BLaER1 (cell line): ENCODE data around the gene CRYBA1.
"Not testable (repeated sequence)": the region's sequence is repeated elsewhere in the genome, so short reads cannot be mapped to it uniquely, and the experiment has no call there.

Experiments
- H3K27ac ChIP-seq: shearing (Covaris generic); formaldehyde crosslinking; 2 replicates; pipeline ENCODE4 v1.8.1; 2022
- H3K27me3 ChIP-seq: shearing (Covaris generic); formaldehyde crosslinking; 2 replicates; pipeline ENCODE4 v1.8.1; 2022
- H3K36me3 ChIP-seq: shearing (Covaris generic); formaldehyde crosslinking; 2 replicates; pipeline ENCODE4 v1.8.1; 2022
- H3K4me1 ChIP-seq: shearing (Covaris generic); formaldehyde crosslinking; 2 replicates; pipeline ENCODE4 v1.8.1; 2022
- H3K4me2 ChIP-seq: shearing (Covaris generic); formaldehyde crosslinking; 2 replicates; pipeline ENCODE4 v1.8.1; 2022
- H3K4me3 ChIP-seq: shearing (Covaris generic); formaldehyde crosslinking; 2 replicates; pipeline ENCODE4 v1.8.1; 2022
- H3K9ac ChIP-seq: shearing (Covaris generic); formaldehyde crosslinking; 2 replicates; pipeline ENCODE4 v1.8.1; 2022
- H3K9me3 ChIP-seq: shearing (Covaris generic); formaldehyde crosslinking; 2 replicates; pipeline ENCODE4 v1.8.1; 2022
- H4K20me1 ChIP-seq: shearing (Covaris generic); formaldehyde crosslinking; 2 replicates; pipeline ENCODE4 v1.8.1; 2022
- Cebpa-rat ChIP-seq: shearing (Covaris generic); IDR thresholded peaks from 2 replicates; pipeline ENCODE4 v1.8.1; 2022

Gene CRYBA1

DNA sequence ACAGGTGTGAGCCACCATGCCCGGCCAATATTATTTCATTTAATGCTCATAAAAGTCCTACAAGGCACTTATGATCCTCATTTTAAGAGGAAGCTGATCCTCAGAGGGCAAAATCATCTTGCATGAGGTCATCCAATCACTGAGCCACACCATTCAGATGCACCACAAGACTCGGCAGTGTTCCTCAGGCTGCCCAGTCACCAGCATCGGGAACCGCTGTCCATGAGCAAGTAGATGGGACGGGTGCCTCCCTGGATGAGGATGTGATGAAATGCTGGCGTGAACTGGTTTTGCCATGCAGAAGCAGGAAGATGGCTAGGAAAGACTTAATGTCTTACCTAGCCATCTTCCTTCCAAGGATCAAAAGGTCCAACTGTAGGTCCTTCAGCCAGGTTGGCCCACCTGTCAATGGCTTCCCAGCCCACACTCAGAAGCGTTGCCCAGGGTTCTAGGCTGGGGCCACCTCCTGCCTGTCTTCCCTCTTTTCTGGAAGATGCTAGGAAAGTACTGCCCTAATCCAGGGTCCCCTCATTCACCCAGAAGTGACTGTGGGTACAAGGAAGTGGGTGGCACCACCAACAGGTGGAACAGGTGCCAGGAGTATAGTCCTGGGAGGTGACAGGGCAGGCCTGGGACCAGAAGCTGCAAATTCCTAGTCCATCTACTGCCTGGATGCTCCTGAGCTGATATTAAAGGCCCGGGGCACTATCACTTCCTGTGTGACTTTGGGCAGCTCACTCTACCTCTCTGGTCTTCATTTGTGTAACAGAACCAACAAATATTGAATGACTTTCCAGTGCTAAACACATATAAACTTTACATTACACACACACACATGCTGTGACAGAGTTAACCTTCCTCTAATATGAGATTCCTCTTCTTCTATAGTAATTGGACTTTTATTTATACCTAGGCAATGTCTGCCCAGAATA lies 32.2 kb upstream of the CRYBA1 start:
- TF ChIP-seq Cebpa-rat = no peak
- Histone ChIP-seq H3K27ac (no peak overlapping the region), H3K9ac (no peak overlapping the region), H3K27me3 (no peaks in the 10 kb centered on the region), H3K4me2 (no peak overlapping the region), H3K36me3 (no peaks in the 10 kb centered on the region), H3K4me1 (0 out of 2 replicates have a peak, but pooled peaks cover 4% of the 10 kb centered on the region), H4K20me1 (no peaks in the 10 kb centered on the region), H3K9me3 (no peaks in the 10 kb centered on the region), H3K4me3 (no peak overlapping the region)

DNA sequence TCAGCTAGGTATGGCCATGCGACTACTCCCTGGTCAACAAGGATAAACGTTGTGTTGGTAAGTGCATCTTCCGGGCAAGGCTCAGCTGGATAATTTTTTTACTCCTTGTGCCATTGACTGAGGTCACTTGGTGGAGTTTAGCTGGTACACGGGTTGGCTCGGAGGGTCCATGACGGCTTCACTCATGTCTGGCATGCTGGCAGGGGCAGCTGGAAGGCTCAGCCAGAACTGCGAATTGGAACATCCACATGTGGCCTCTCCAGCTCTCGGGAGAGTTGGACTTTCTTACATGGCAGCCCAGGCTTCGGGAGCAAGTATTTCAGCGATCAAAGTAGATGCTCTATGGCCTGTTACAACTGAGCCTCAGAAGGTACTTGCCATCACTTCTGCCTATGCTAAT lies 31.5 kb upstream of the CRYBA1 start:
- Histone ChIP-seq H3K9me3 (no peaks in the 10 kb centered on the region), H3K4me1 (peaks cover 9% of the 10 kb centered on the region; the same call in 1 of the 2 replicates), H4K20me1 (no peaks in the 10 kb centered on the region), H3K9ac (no peak overlapping the region), H3K27me3 (no peaks in the 10 kb centered on the region), H3K27ac (no peak overlapping the region), H3K4me3 (no peak overlapping the region), H3K4me2 (no peak overlapping the region), H3K36me3 (no peaks in the 10 kb centered on the region)
- TF ChIP-seq Cebpa-rat = no peak

DNA sequence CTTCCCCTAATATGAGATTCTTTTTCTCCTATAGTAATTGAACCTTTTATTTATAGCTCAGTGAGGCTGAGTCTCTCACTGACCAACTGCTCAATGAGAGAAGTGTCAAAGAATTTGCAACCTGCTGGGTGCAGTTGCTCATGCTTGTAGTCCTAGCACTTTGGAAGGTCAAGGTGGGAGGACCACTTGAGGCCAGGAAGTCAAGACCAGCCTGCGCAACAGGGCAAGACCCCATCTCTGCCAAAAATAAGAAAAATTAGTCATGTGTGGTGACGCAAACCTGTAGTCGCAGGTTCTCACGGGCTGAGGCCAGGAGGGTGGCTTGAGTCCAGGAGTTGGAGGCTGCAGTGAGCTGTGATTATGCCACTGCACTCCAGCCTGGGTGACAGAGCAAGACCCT lies 30.9 kb upstream of the CRYBA1 start:
- no peak overlapping the region for H3K9ac ChIP-seq
- no peak for TF ChIP-seq Cebpa-rat
- H3K27me3 ChIP-seq = no peaks in the 10 kb centered on the region
- H3K4me2 ChIP-seq = no peak overlapping the region
- H3K36me3 ChIP-seq = no peaks in the 10 kb centered on the region
- H3K4me3 ChIP-seq = no peak overlapping the region
- H3K27ac ChIP-seq = no peak overlapping the region
- no peaks in the 10 kb centered on the region for H4K20me1 ChIP-seq
- H3K4me1 ChIP-seq = peaks cover 13% of the 10 kb centered on the region
- H3K9me3 ChIP-seq = no peaks in the 10 kb centered on the region

DNA sequence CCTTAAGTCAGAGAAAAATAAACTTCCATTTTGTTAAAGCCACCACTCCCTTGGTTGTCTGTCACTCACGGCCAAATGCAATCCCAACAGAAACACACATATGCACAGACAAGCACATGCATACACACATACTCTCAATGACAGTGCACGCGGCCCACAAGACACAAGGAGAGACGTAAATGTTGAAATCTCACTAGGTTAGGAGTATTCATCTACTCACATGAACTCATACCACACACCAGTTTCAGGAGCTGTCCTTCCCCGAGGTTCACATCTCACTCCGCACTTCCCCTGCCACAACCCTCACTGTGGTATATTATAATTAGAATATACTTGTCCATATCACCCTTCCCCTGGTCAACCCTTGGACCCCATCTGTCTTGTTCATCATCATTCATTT lies 30.5 kb upstream of the CRYBA1 start:
- Histone ChIP-seq H3K27ac (no peak overlapping the region), H3K27me3 (no peaks in the 10 kb centered on the region), H3K4me2 (no peak overlapping the region), H4K20me1 (no peaks in the 10 kb centered on the region), H3K4me1 (peaks cover 16% of the 10 kb centered on the region), H3K4me3 (no peak overlapping the region), H3K9ac (no peak overlapping the region), H3K36me3 (no peaks in the 10 kb centered on the region), H3K9me3 (no peaks in the 10 kb centered on the region)
- no peak for TF ChIP-seq Cebpa-rat

DNA sequence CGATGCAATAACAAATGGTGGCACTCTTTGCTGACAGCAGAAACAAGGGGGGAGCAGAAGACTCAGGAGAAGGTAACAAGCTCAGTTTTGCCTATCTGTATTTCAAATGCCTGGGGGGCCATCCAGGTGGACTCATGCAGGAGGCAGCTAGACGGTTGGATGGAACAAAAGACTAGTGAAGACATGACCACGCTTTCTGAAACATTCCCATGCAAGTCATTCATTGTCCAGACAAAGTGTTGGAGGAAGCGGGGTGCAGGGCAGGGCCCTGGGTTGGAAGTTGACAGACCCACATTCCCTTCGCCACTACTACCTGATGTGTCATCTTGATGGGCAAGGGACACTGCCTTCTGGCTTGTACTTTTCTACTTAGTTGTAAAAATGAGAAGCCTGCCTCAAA lies 29.8 kb upstream of the CRYBA1 start:
- no peaks in the 10 kb centered on the region for H4K20me1 ChIP-seq
- no peaks in the 10 kb centered on the region for H3K27me3 ChIP-seq
- no peak for TF ChIP-seq Cebpa-rat
- H3K9me3 ChIP-seq = no peaks in the 10 kb centered on the region
- H3K4me1 ChIP-seq = peaks cover 19% of the 10 kb centered on the region
- H3K9ac ChIP-seq = no peak overlapping the region
- H3K4me3 ChIP-seq = no peak overlapping the region
- H3K27ac ChIP-seq = no peak overlapping the region
- H3K36me3 ChIP-seq = no peaks in the 10 kb centered on the region
- no peak overlapping the region for H3K4me2 ChIP-seq

DNA sequence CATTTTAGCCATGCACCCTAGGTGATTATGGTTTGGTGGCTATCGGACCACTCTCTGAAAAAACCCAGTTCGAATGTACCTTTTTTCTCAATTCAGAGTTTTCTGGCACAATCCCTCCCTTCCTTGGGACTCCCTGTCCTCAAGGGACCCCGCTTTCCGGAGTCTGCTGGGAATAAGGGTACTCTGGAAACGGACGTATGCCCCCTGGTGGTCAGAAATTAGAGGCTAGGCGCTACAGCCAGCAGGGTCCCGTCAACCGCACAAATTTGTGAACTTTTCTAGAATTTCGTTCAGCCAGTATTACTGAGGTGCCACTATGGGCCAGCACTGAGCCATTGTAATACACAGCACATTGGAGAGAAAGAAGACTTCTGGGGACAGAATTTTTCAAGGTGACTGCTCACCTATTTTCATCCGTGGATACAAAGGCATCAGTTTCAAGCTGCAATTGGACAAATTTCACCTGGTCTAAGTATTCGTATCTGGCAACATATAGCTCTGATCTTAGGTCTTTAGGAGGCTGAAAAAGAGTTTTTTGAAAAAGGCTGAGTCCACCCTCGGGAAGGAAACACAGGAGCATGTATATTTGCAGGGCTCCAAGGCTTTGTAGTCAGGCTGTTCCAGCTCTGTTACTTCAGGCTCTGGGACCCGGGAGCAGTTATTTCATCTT lies 27.1 kb upstream of the CRYBA1 start:
- H4K20me1 ChIP-seq = no peaks in the 10 kb centered on the region
- no peak overlapping the region for H3K27ac ChIP-seq
- H3K4me3 ChIP-seq = no peak overlapping the region
- peak overlapping the region; percentile 18; the same call in 1 of the 2 replicates for H3K4me2 ChIP-seq
- H3K4me1 ChIP-seq = peaks cover 28% of the 10 kb centered on the region
- no peaks in the 10 kb centered on the region for H3K27me3 ChIP-seq
- no peak overlapping the region for H3K9ac ChIP-seq
- H3K9me3 ChIP-seq = no peaks in the 10 kb centered on the region
- no peak for TF ChIP-seq Cebpa-rat
- no peaks in the 10 kb centered on the region for H3K36me3 ChIP-seq

DNA sequence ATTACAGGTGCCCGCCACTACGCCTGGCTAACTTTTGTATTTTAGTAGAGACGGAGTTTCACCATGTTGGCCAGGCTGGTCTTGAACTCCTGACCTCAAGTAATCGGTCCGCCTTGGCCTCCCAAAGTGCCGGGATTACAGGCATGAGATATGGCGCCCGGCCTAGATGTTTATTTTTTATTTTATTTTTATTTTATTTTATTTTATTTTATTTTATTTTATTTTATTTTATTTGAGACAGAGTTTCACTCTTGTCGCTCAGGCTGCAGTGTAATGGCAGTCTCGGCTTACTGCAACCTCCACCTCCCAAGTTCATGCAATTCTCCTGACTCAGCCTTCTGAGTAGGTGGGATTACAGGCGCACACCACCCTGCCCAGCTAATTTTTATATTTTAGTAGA lies 25.3 kb upstream of the CRYBA1 start:
- H3K9ac ChIP-seq, H3K27me3 ChIP-seq, H3K4me2 ChIP-seq, H4K20me1 ChIP-seq, H3K36me3 ChIP-seq, H3K9me3 ChIP-seq, H3K4me3 ChIP-seq, H3K27ac ChIP-seq: not testable (repeated sequence)
- H3K4me1 ChIP-seq = peaks cover 36% of the 10 kb centered on the region

DNA sequence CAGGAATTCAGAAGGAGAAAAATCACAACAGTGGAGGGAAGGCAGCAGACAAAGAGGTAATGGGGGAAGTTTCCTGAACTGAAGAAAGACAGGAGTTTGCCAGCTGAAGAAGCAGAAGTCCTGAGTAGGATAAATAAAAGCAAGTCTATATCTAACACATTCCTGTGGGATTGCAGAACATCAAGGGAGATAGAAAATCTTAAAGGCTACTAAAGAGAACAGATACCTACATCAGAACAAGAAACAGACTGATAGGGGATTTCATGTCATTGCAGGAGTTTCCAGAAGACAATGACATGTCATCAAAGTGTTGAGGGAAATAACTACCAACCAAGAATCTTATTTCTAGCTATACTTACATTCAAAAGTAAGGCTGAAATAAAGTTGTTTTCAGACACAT lies 21.3 kb upstream of the CRYBA1 start:
- no peaks in the 10 kb centered on the region for H3K36me3 ChIP-seq
- H3K9me3 ChIP-seq = no peaks in the 10 kb centered on the region
- peak overlapping the region; percentile 12; the same call in 1 of the 2 replicates for H3K4me2 ChIP-seq
- H3K9ac ChIP-seq = no peak overlapping the region
- no peak overlapping the region for H3K27ac ChIP-seq
- peaks cover 26% of the 10 kb centered on the region for H3K4me1 ChIP-seq
- no peak for TF ChIP-seq Cebpa-rat
- H4K20me1 ChIP-seq = no peaks in the 10 kb centered on the region
- no peaks in the 10 kb centered on the region for H3K27me3 ChIP-seq
- no peak overlapping the region for H3K4me3 ChIP-seq

DNA sequence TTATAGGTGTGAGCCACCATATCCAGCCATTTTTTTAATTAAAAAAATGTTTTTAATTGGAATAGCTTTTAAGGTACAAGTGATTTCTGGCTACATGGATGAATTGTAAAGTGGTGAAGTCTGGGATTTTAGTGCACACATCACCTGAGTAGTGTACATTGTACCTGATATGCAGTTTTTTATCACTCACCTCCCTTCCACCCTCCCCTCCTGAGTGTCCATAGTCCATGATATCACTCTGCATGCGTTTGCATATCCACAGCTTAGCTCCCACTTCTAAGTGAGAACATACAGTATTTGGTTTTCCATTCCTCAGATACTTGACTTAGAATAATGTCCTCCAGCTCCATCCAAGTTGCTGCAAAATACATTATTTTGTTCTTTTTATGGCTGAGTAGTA lies 13.4 kb upstream of the CRYBA1 start:
- Histone ChIP-seq H3K4me3 (no peak overlapping the region), H3K9me3 (no peaks in the 10 kb centered on the region), H3K27ac (no peak overlapping the region), H3K4me2 (no peak overlapping the region), H3K9ac (no peak overlapping the region), H4K20me1 (no peaks in the 10 kb centered on the region), H3K27me3 (no peaks in the 10 kb centered on the region), H3K36me3 (no peaks in the 10 kb centered on the region), H3K4me1 (peaks cover 2% of the 10 kb centered on the region)
- no peak for TF ChIP-seq Cebpa-rat

DNA sequence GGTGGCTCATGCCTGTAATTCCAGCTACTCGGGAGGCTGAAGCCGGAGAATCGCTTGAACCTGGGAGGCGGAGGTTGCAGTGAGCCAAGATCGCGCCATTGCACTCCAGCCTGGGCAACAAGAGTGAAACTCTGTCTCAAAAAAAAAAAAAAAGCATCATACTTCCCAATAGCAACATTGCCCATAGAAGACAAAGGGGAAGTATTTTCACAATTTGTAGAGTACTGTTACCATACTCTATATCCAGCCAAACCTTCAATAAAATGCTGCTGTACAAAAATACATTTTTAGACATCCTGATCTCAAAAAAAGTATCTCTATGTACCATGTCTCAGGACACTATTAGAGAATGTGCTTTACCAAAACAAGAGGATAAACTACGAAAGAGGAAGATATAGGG lies 11.7 kb upstream of the CRYBA1 start:
- not testable (repeated sequence) for H3K27ac ChIP-seq, H3K4me2 ChIP-seq, H3K36me3 ChIP-seq, H3K27me3 ChIP-seq, H3K9me3 ChIP-seq, H4K20me1 ChIP-seq, H3K4me3 ChIP-seq, H3K9ac ChIP-seq
- peaks cover 19% of the 10 kb centered on the region for H3K4me1 ChIP-seq
